Left renal pelvis (tissue), 4 donors: ENCODE results near the gene KSR2. TPM values are rescaled to one million over a fixed set of nuclear protein-coding genes. Genes with fewer than 3 reads are reported as not detected.
A peak's percentile ranks its signal among the peaks of the same experiment; 100 is the strongest.
"Not testable (repeated sequence)": the region's sequence is repeated elsewhere in the genome, so short reads cannot be mapped to it uniquely, and the experiment has no call there.

ENCODE experiments used
- DNase-seq, 4 donors: peaks; one replicate each; pipeline ENCODE4 v3.0.0-alpha.2; 2013; ENCODE audit warnings: low read depth in 4 of 4, low spot score in 3 of 4
- polyA plus RNA-seq, 4 donors: library from polyadenylated mRNA; unstranded; fragments of 120-200 nt; gene quantifications; one replicate each; pipeline ENCODE4 v1.2.1, GENCODE V29; 2013; ENCODE audit not compliant: insufficient read length in 4 of 4

The KSR2 gene
- polyA plus RNA-seq, 4 donors = 0.04 to 1.0 (median 0.66) TPM

- no peak for DNase-seq
These were observed 107.1 kb downstream of the KSR2 start for GRCh38 chr12:117861691-117862090.

- not testable (repeated sequence) for DNase-seq
These were observed 108.0 kb downstream of the KSR2 start for GRCh38 chr12:117860787-117861290.

GRCh38 chr12:117860111-117860510, 108.7 kb downstream of the KSR2 start:
- DNase-seq = no peak

- no peak for DNase-seq
These were observed 110.9 kb downstream of the KSR2 start for GRCh38 chr12:117857632-117858612.

- DNase-seq = not testable (repeated sequence)
These were observed 111.7 kb downstream of the KSR2 start for GRCh38 chr12:117857139-117857538.

GRCh38 chr12:117855165-117855564, 113.6 kb downstream of the KSR2 start:
- DNase-seq = no peak

- DNase-seq = no peak
These were observed 114.3 kb downstream of the KSR2 start for GRCh38 chr12:117854339-117855012.

GRCh38 chr12:117853600-117853999, 115.2 kb downstream of the KSR2 start:
- DNase-seq = no peak

- peak in 1 of 4 donors; percentile 12 for DNase-seq
These were observed 118.7 kb downstream of the KSR2 start for GRCh38 chr12:117850048-117850447.

- no peak for DNase-seq
These were observed 121.4 kb downstream of the KSR2 start for GRCh38 chr12:117847371-117847770.

- DNase-seq = no peak
These were observed 123.4 kb downstream of the KSR2 start for GRCh38 chr12:117845271-117845904.

GRCh38 chr12:117844114-117844830, 124.5 kb downstream of the KSR2 start:
- no peak for DNase-seq

- no peak for DNase-seq
These were observed 126.2 kb downstream of the KSR2 start for GRCh38 chr12:117842630-117843029.

- no peak for DNase-seq
These were observed 126.6 kb downstream of the KSR2 start for GRCh38 chr12:117842220-117842619.

GRCh38 chr12:117837737-117838050, 131.1 kb downstream of the KSR2 start:
- no peak for DNase-seq

- peak; percentile 39 to 67 (median 55) for DNase-seq
These were observed 131.6 kb downstream of the KSR2 start for GRCh38 chr12:117836999-117837736.

GRCh38 chr12:117836476-117836875, 132.3 kb downstream of the KSR2 start:
- no peak for DNase-seq

- no peak for DNase-seq
These were observed 133.6 kb downstream of the KSR2 start for GRCh38 chr12:117835156-117835555.
